RPMI7951 (cell line): ENCODE measurements around the gene GEN1. TPM values are rescaled to one million over a fixed set of nuclear protein-coding genes. Genes with fewer than 3 reads are reported as not detected.
"Not testable (repeated sequence)": the region's sequence is repeated elsewhere in the genome, so short reads cannot be mapped to it uniquely, and the experiment has no call there.

Source experiments
- DNase-seq: peaks from one replicate; pipeline ENCODE4 v3.0.0-alpha.2; 2012; ENCODE audit warnings: low read depth
- total RNA-seq: library from RNA; depleted of rRNA; stranded (reverse); fragments of >200 nt; shearing (Covaris generic); gene quantifications from 2 replicates; pipeline ENCODE4 v1.2.3, GENCODE V29; 2014; rRNA removed

Gene GEN1
- total RNA-seq, 1 experiment from 2014 or later = 31.7 TPM

DNA sequence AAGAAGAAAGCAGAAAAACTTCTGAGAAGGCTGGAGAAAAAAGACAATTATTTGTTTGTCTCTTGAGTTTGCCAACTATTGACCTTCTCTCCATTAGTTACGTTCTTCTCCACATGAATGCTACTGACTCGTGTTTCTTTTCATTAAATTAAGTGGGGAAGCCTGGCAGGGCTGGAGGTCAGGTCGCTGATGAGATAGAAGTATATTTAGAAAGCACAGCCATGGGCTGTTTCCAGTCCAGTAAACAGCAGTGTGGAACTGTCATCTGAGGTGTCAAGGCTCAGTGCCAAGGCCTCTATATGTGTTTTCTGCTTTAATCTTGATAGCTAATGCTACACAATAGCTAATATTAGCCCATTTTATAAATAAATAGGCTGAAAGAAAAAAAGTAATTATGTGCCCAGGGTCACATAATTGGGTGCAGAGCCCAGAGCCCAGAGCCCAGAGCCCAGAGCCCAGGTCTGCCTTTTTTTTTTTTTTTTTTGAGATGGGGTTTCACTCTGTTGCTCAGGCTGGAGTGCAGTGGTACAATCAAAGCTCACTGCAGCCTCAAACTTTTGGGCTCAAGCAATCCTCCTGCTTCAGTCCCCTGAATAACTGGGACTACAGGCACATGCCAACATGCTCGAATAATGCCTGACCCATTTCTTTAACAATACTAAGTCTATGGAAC lies 68.6 kb downstream of the GEN1 start:
- no peak for DNase-seq

DNA sequence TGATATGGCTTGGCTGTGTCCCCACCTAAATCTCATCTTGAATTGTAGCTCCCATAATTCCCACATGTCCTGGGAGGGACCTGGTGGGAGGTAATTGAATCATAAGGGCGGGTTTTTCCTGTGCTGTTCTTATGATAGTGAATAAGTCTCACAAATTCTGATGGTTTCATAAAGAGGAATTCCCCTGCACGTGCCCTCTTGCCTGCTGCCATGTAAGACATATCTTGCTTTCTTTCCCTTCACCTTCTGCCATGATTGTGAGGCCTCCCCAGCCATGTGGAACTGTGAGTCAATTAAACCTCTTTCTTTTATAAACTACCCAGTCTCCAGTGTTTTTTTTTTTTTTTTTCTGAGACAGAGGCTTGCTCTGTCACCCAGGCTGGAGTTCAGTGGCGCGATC lies 69.7 kb downstream of the GEN1 start:
- not testable (repeated sequence) for DNase-seq

DNA sequence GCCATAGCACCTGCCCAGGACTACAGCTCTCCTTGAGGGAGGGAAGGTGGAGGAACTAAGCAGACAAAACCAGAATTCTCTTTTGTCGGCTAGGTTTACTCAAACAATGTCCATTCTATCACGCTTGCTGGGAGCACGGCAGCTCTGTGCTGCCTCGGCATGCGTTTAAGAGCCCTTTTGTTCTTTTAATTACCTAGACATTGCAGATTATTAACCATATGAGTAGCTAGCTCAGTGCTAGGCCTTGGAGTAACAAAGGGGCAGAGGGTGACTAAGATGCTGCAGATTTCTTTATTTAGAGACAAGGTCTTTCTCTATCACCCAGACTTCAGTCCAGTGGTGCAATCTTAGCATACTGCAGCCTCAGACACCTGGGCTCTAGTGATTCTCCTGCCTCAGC lies 73.4 kb downstream of the GEN1 start:
- DNase-seq = no peak

- DNase-seq = no peak
Observed at GRCh38 chr2:17827785-17828184, 73.8 kb downstream of the GEN1 start.

DNA sequence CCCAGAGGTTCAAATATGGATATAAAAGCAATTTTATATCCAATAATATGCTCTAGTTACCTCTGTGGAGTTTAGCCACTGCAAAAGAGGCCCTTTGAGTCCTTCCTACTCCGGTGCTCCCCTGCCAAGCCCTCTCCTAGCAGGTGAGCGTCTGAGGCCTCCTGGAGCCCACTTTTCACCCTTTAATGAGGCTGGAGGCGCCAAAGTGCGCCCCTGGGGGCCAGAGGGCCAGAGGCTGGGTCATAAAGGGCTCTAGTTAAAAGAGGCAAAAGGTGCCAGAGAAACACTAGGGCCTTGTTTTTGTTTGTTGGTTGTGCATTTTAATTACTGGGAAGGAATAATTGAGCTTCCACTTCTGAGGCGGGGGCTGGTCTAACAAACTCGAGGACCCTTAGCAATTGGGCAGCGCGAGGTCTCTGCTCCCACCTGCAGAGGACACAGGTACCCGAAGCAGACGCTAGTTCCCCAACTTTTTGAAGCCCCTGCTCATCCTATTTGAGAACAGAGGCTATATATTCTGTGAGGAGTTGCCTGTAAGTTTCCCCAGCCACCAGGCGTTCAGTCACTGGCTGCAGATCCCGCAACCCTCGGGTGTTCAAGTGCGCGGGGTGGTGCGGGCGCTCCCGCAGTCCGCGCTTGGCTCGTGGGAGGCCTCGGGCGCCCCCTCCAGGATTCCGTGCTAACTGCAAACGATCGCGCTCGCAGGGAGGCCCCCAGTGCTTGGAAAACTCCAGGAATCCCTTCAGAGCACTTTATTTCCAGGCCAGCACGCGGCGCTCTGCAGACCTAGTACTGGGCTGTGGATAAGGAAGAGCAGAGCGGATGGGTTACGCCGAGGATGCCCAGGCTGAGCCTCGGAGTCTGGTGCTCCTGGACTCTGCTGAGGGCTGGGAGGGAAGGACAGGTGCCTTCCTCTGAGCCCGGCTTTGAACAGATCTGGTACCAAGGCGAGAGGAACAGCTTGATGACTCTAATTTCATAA lies 76.4 kb downstream of the GEN1 start:
- DNase-seq = peak; percentile 73

- no peak for DNase-seq
Observed at GRCh38 chr2:17835516-17835915, 81.6 kb downstream of the GEN1 start.

Other genes with a start within 250 kb of the GEN1 start
- not detected in 2 replicates for gene RAD51AP2, start 235.7 kb upstream of the GEN1 start, total RNA-seq
- not detected in 2 replicates for gene VSNL1, start 213.4 kb upstream of the GEN1 start, total RNA-seq
- 23.9 and 28.5 TPM in 2 replicates for gene SMC6, start 328 bp upstream of the GEN1 start, total RNA-seq
- not detected in 2 replicates for gene MSGN1, start 62.3 kb downstream of the GEN1 start, total RNA-seq
- 44.5 and 52.8 TPM in 2 replicates for gene KCNS3, start 124.5 kb downstream of the GEN1 start, total RNA-seq